Neural cell (in vitro differentiated cells): ENCODE measurements around the gene PRRX2.

Source experiments
- CTCF ChIP-seq: fragments of 450-650 bp; IDR thresholded peaks from 2 replicates; pipeline ENCODE4 v1.5.1; 2014; ENCODE audit warnings: antibody characterized with exemption, mild to moderate bottlenecking, moderate library complexity; ENCODE audit not compliant: poor library complexity, severe bottlenecking
- EP300 ChIP-seq: fragments of 450-650 bp; conservative IDR thresholded peaks from 2 replicates; pipeline ENCODE4 v1.6.1; 2014; ENCODE audit warnings: antibody characterized with exemption, mild to moderate bottlenecking, moderate library complexity; ENCODE audit not compliant: poor library complexity, severe bottlenecking
- EZH2 ChIP-seq: fragments of 200-600, 300-800 bp; shearing (Covaris generic), sonication (generic); IDR thresholded peaks from 2 replicates; pipeline ENCODE4 v1.6.1; 2014; ENCODE audit warnings: antibody characterized with exemption, low read length, borderline replicate concordance, mild to moderate bottlenecking; ENCODE audit not compliant: insufficient read depth, poor library complexity, severe bottlenecking
- MXI1 ChIP-seq: fragments of 450-650 bp; conservative IDR thresholded peaks from 2 replicates; pipeline ENCODE4 v1.6.1; 2014; ENCODE audit warnings: antibody characterized with exemption, mild to moderate bottlenecking; ENCODE audit not compliant: poor library complexity, severe bottlenecking
- POLR2AphosphoS5 ChIP-seq: IDR thresholded peaks from 2 replicates; pipeline ENCODE4 v1.6.1; 2012
- RAD21 ChIP-seq: fragments of 450-650 bp; conservative IDR thresholded peaks from 2 replicates; pipeline ENCODE4 v1.6.1; 2014; ENCODE audit warnings: antibody characterized with exemption, mild to moderate bottlenecking, moderate library complexity
- REST ChIP-seq: IDR thresholded peaks from 2 replicates; pipeline ENCODE4 v1.6.1; 2012; ENCODE audit warnings: borderline replicate concordance
- SMC3 ChIP-seq: fragments of 450-650 bp; conservative IDR thresholded peaks from 2 replicates; pipeline ENCODE4 v1.6.1; 2014; ENCODE audit warnings: antibody characterized with exemption, mild to moderate bottlenecking, moderate library complexity; ENCODE audit not compliant: poor library complexity
- TAF1 ChIP-seq: IDR thresholded peaks from 2 replicates; pipeline ENCODE4 v1.6.1; 2012; ENCODE audit warnings: low read depth

- TF ChIP-seq EP300 (no peak), CTCF (peak; percentile 58), POLR2AphosphoS5 (no peak), REST (no peak), EZH2 (no peak), SMC3 (no peak), TAF1 (no peak), RAD21 (no peak), MXI1 (no peak)
Measured at GRCh38 chr9:129726322-129727160, 61.1 kb downstream of the PRRX2 start.
